Spleen (tissue), 11 donors: ENCODE measurements around the gene FAM20C. TPM values are rescaled to one million over a fixed set of nuclear protein-coding genes. Genes with fewer than 3 reads are reported as not detected.

Source experiments
- DNase-seq: peaks from one replicate; pipeline ENCODE4 v3.0.0-alpha.2; 2020
- H3K27ac ChIP-seq, 8 donors: fragments of 200-600 bp; sonication (generic) in 7 of 8; 1 replicate in 4 of 8; 2 replicates in 4 of 8; pipeline versions ENCODE4 v1.5.0 to v1.8.0; 2016 to 2021; ENCODE audit warnings: inconsistent platforms in 4 of 8, mild to moderate bottlenecking in 4 of 8, moderate library complexity in 1 of 8
- H3K27me3 ChIP-seq, 7 donors: fragments of 200-600 bp; sonication (generic) in 6 of 7; replicated peaks in 1 of 7; 1 replicate in 4 of 7; 2 replicates in 3 of 7; pipeline versions ENCODE4 v1.5.0 to v1.8.0; 2016 to 2021; ENCODE audit warnings: inconsistent platforms in 3 of 7, mild to moderate bottlenecking in 1 of 7
- H3K36me3 ChIP-seq, 6 donors: fragments of 200-600 bp; sonication (generic) in 5 of 6; 1 replicate in 4 of 6; 2 replicates in 2 of 6; pipeline versions ENCODE4 v1.5.0 to v1.8.0; 2016 to 2021; ENCODE audit warnings: inconsistent platforms in 2 of 6
- H3K4me1 ChIP-seq, 6 donors: fragments of 200-600 bp; sonication (generic) in 5 of 6; 1 replicate in 3 of 6; 2 replicates in 3 of 6; pipeline versions ENCODE4 v1.5.0 to v1.8.0; 2016 to 2021; ENCODE audit warnings: inconsistent platforms in 3 of 6
- H3K4me3 ChIP-seq, 8 donors: fragments of 200-600 bp; sonication (generic) in 7 of 8; 1 replicate in 4 of 8; 2 replicates in 4 of 8; pipeline versions ENCODE4 v1.5.0 to v1.8.0; 2016 to 2021; ENCODE audit warnings: inconsistent platforms in 4 of 8, mild to moderate bottlenecking in 4 of 8, moderate library complexity in 2 of 8
- H3K9me3 ChIP-seq, 8 donors: fragments of 200-600 bp; sonication (generic) in 7 of 8; 1 replicate in 4 of 8; 2 replicates in 4 of 8; pipeline versions ENCODE4 v1.5.0 to v1.8.0; 2016 to 2021; ENCODE audit warnings: inconsistent platforms in 4 of 8
- CTCF ChIP-seq, 11 experiments: fragments of 200-600 bp in 7 of 11; fragments of 450-650 bp in 4 of 11; sonication (generic) in 4 of 11; IDR thresholded peaks in 8 of 11; conservative IDR thresholded peaks in 3 of 11; 1 replicate in 7 of 11; 2 replicates in 4 of 11; pipeline versions ENCODE4 v1.4.0 to v1.8.0; 2016 to 2021; ENCODE audit warnings: antibody characterized with exemption in 11 of 11, inconsistent platforms in 4 of 11, mild to moderate bottlenecking in 1 of 11
- POLR2A ChIP-seq, 3 donors: fragments of 450-650 bp; IDR thresholded peaks; one replicate each; pipeline ENCODE4 v1.5.1; 2017; ENCODE audit warnings: antibody characterized with exemption in 3 of 3, mild to moderate bottlenecking in 1 of 3
- POLR2AphosphoS5 ChIP-seq, 3 donors: sonication (generic); formaldehyde crosslinking; IDR thresholded peaks; one replicate each; pipeline ENCODE4 v1.5.1; 2017; ENCODE audit warnings: antibody characterized with exemption in 3 of 3
- WGBS, 5 donors: extraction: QIAGEN DNeasy Blood & Tissue Kit in 3 of 5; methylation state at CpG; one replicate each; pipeline versions ENCODE4 v1.1.5 to v1.1.7; 2013 to 2018; 5-methylcytosine and 5-hydroxymethylcytosine counted together
- intact Hi-C: fragments of 100-400 bp; cut with DNase I; formaldehyde crosslinking; loops from one replicate; pipeline ENCODE4 v1.15.0; 2023; ENCODE audit warnings: low total_unique reads
- polyA plus RNA-seq, 3 donors: library from polyadenylated mRNA; stranded (reverse); fragments of 200-250 nt; gene quantifications; one replicate each; pipeline ENCODE4 v1.2.1, GENCODE V29; 2013
- total RNA-seq, 7 donors: library from RNA; depleted of rRNA in 3 of 7; stranded (reverse); fragments of >200 nt in 3 of 7; fragmentation: NEBNext Ultra II Directional in 4 of 7; extraction: Animal tissue kit (Norgen Biotek cat#: 25700) in 4 of 7; gene quantifications; one replicate each; pipeline versions ENCODE4 v1.1.0 to v1.2.1, GENCODE V29; 2016 to 2021
- donor health status: healthy with polysubstance abuse.
- donor health status: DM: no; HTN: no; CAD: no; lungs with moderate emphysema.
- donor health status: DM: no; HTN: no; CAD: no.
- donor health status: Bipolar disorder and iron deficiency.
- donor health status: healthy.
- donor health status: DM: no; HTN: no; CAD: no.
- donor health status: DM: yes; HTN: yes; CAD: no.

The FAM20C gene
- total and polyA plus RNA-seq, 10 donors: 6.9 to 27.3 (median 14.6) TPM

GRCh38 chr7:276230-276835 is 84.0 kb downstream of the FAM20C start:
- peak; percentile 31 for DNase-seq
- intact Hi-C loops: no loop called here
- no peak for TF ChIP-seq POLR2AphosphoS5 (IDR thresholded peaks at IDR 0.05)
- no peak for TF ChIP-seq POLR2A (IDR thresholded peaks at IDR 0.05)
- no peak for TF ChIP-seq CTCF (IDR thresholded peaks at IDR 0.05 in 8 of 11, conservative IDR thresholded peaks at IDR 0.05 in 3 of 11)
- H3K4me3 ChIP-seq: no peak overlapping the region
- peaks cover 3 to 61% (median 47%) of the 10 kb centered on the region in 8 donors for H3K9me3 ChIP-seq
- no peaks in the 10 kb centered on the region for H3K4me1 ChIP-seq
- H3K36me3 ChIP-seq: no peaks in the 10 kb centered on the region
- 55 to 85% (median 72%) methylated on average over 4 to 10 of the region's 10 CpGs for WGBS, 5 donors
- H3K27ac ChIP-seq: no peak overlapping the region
- H3K27me3 ChIP-seq: peaks cover 0 to 20% (median 0%) of the 10 kb centered on the region in 7 donors

- no peaks in the 10 kb centered on the region for H3K4me1 ChIP-seq
- no peak overlapping the region for H3K4me3 ChIP-seq
- peaks cover 0 to 25% (median 0%) of the 10 kb centered on the region in 7 donors for H3K27me3 ChIP-seq
- no peak for TF ChIP-seq CTCF (IDR thresholded peaks at IDR 0.05 in 8 of 11, conservative IDR thresholded peaks at IDR 0.05 in 3 of 11)
- no peak for TF ChIP-seq POLR2AphosphoS5 (IDR thresholded peaks at IDR 0.05)
- no peak for TF ChIP-seq POLR2A (IDR thresholded peaks at IDR 0.05)
- no peaks in the 10 kb centered on the region for H3K36me3 ChIP-seq
- 78 to 89% (median 84%) methylated on average over 4 of the region's 4 CpGs for WGBS, 5 donors
- peaks cover 3 to 58% (median 45%) of the 10 kb centered on the region in 8 donors for H3K9me3 ChIP-seq
- intact Hi-C loops: no loop called here
- H3K27ac ChIP-seq: no peak overlapping the region
- DNase-seq: no peak
Measured at GRCh38 chr7:277228-277627, 84.9 kb downstream of the FAM20C start.

GRCh38 chr7:278081-278480 is 85.7 kb downstream of the FAM20C start:
- Histone ChIP-seq H3K4me3 (no peak overlapping the region), H3K27ac (no peak overlapping the region), H3K36me3 (no peaks in the 10 kb centered on the region), H3K4me1 (no peaks in the 10 kb centered on the region), H3K27me3 (peaks cover 0 to 30% (median 0%) of the 10 kb centered on the region in 7 donors), H3K9me3 (peaks cover 3 to 49% (median 37%) of the 10 kb centered on the region in 8 donors)
- DNase-seq: peak; percentile 28
- 77 to 89% (median 83%) methylated on average over 5 of the region's 5 CpGs for WGBS, 5 donors
- TF ChIP-seq CTCF (IDR thresholded peaks at IDR 0.05 in 8 of 11, conservative IDR thresholded peaks at IDR 0.05 in 3 of 11) (no peak), POLR2AphosphoS5 (IDR thresholded peaks at IDR 0.05) (no peak), POLR2A (IDR thresholded peaks at IDR 0.05) (no peak)
- intact Hi-C loops: no loop called here

GRCh38 chr7:279821-280220 is 87.5 kb downstream of the FAM20C start:
- no peak overlapping the region for H3K27ac ChIP-seq
- peaks cover 0 to 32% (median 22%) of the 10 kb centered on the region in 8 donors for H3K9me3 ChIP-seq
- no peak for TF ChIP-seq POLR2AphosphoS5 (IDR thresholded peaks at IDR 0.05)
- no peak for TF ChIP-seq CTCF (IDR thresholded peaks at IDR 0.05 in 8 of 11, conservative IDR thresholded peaks at IDR 0.05 in 3 of 11)
- no peak for TF ChIP-seq POLR2A (IDR thresholded peaks at IDR 0.05)
- 74 to 88% (median 77%) methylated on average over 10 of the region's 10 CpGs for WGBS, 5 donors
- H3K4me3 ChIP-seq: no peak overlapping the region
- H3K36me3 ChIP-seq: no peaks in the 10 kb centered on the region
- H3K4me1 ChIP-seq: no peaks in the 10 kb centered on the region
- intact Hi-C loops: no loop called here
- peaks cover 0 to 35% (median 0%) of the 10 kb centered on the region in 7 donors for H3K27me3 ChIP-seq
- DNase-seq: peak; percentile 7
